IMR-90 (cell line): ENCODE measurements around the gene CABCOCO1. TPM values are rescaled to one million over a fixed set of nuclear protein-coding genes. Genes with fewer than 3 reads are reported as not detected.

Experiments used
- ATAC-seq: fragments of 200-7000 bp; cut with Tn5 transposase; 2 replicates; pipeline ENCODE4 v1.9.1; 2020; ENCODE audit warnings: low read depth, mild to moderate bottlenecking, moderate library complexity
- BruUV-seq: library from RNA; stranded (reverse); fragments of 400-500 nt; replicated peaks from 2 replicates; lab custom pipeline; 2021; lab: Mats Ljungman, UMichigan
- CTCF ChIA-PET: fragments of 300-600 bp; formaldehyde crosslinking; extraction: SDS; loops from one replicate; lab custom pipeline; 2021; ENCODE audit warnings: antibody characterized with exemption; lab: Yijun Ruan, JAX
- POLR2A ChIA-PET: fragments of 300-600 bp; sonication (Branson Sonifier 250); formaldehyde crosslinking; loops from one replicate; lab custom pipeline; 2022; ENCODE audit warnings: antibody characterized with exemption; ENCODE audit not compliant: unreplicated experiment; lab: Charles Lee
- DNase-seq: peaks from one replicate; pipeline ENCODE4 v3.0.0; 2013
- H2AFZ ChIP-seq: replicated peaks from 2 replicates; pipeline ENCODE3; 2013; ENCODE audit warnings: low read length, mild to moderate bottlenecking; ENCODE audit not compliant: poor library complexity
- H2AK5ac ChIP-seq: 2 replicates; pipeline ENCODE4 v1.6.1; 2013; ENCODE audit warnings: low read depth, low read length, inconsistent platforms
- H2AK9ac ChIP-seq: replicated peaks from 2 replicates; pipeline ENCODE3; 2013; ENCODE audit warnings: mild to moderate bottlenecking, low read depth, low read length, moderate library complexity; ENCODE audit not compliant: poor library complexity
- H2BK120ac ChIP-seq: 2 replicates; pipeline ENCODE4 v1.6.1; 2013; ENCODE audit warnings: low read depth, low read length, inconsistent platforms
- H2BK15ac ChIP-seq: 3 replicates; pipeline ENCODE4 v1.6.1; 2013; ENCODE audit warnings: low read depth, low read length, inconsistent platforms
- H2BK20ac ChIP-seq: 2 replicates; pipeline ENCODE4 v1.6.1; 2013; ENCODE audit warnings: low read depth, mild to moderate bottlenecking, inconsistent platforms, low read length, moderate library complexity
- H2BK5ac ChIP-seq: 2 replicates; pipeline ENCODE4 v1.6.1; 2013; ENCODE audit warnings: mild to moderate bottlenecking, low read depth, low read length, inconsistent platforms; ENCODE audit not compliant: poor library complexity, severe bottlenecking
- H3K14ac ChIP-seq: replicated peaks from 2 replicates; pipeline ENCODE4 v1.6.1; 2013; ENCODE audit warnings: low read depth, low read length, inconsistent platforms
- H3K18ac ChIP-seq: 2 replicates; pipeline ENCODE4 v1.6.1; 2013; ENCODE audit warnings: low read depth, low read length, control low read depth
- H3K23ac ChIP-seq: 2 replicates; pipeline ENCODE4 v1.6.1; 2013; ENCODE audit warnings: low read depth, low read length, inconsistent platforms
- H3K27ac ChIP-seq: 2 replicates; pipeline ENCODE4 v1.5.1; 2013; ENCODE audit warnings: mild to moderate bottlenecking, control low read depth, low read length; ENCODE audit not compliant: insufficient read depth
- H3K27me3 ChIP-seq: 2 replicates; pipeline ENCODE4 v1.6.1; 2013; ENCODE audit warnings: low read length; ENCODE audit not compliant: control insufficient read depth, insufficient read depth
- H3K36me3 ChIP-seq: 2 replicates; pipeline ENCODE4 v1.6.1; 2013; ENCODE audit warnings: low read length, mixed read lengths; ENCODE audit not compliant: control insufficient read depth, insufficient read depth
- H3K4ac ChIP-seq: 2 replicates; pipeline ENCODE4 v1.6.1; 2013; ENCODE audit warnings: low read depth, low read length, inconsistent platforms
- H3K4me1 ChIP-seq: 2 replicates; pipeline ENCODE4 v1.6.1; 2013; ENCODE audit warnings: low read length, mixed read lengths; ENCODE audit not compliant: control insufficient read depth, insufficient read depth
- H3K4me2 ChIP-seq: 2 replicates; pipeline ENCODE4 v1.6.1; 2013; ENCODE audit warnings: low read depth, mild to moderate bottlenecking, control low read depth, low read length, moderate library complexity
- H3K4me3 ChIP-seq: 2 replicates; pipeline ENCODE4 v1.5.1; 2013; ENCODE audit warnings: low read depth, mild to moderate bottlenecking, control low read depth, low read length, moderate library complexity; ENCODE audit not compliant: insufficient read depth
- H3K56ac ChIP-seq: 2 replicates; pipeline ENCODE4 v1.6.1; 2013; ENCODE audit warnings: low read length, inconsistent platforms; ENCODE audit not compliant: insufficient read depth; ENCODE audit errors: extremely low read depth
- H3K79me1 ChIP-seq, 2 experiments: 2 replicates each; pipeline ENCODE4 v1.6.1; 2013; ENCODE audit warnings: low read length in 2 of 2, inconsistent platforms in 1 of 2, low read depth in 1 of 2
- H3K9ac ChIP-seq: 2 replicates; pipeline ENCODE4 v1.6.1; 2013; ENCODE audit warnings: low read depth, low read length, control low read depth
- H3K9me1 ChIP-seq: 2 replicates; pipeline ENCODE4 v1.6.1; 2013; ENCODE audit warnings: low read length, inconsistent platforms; ENCODE audit not compliant: insufficient read depth
- H3K9me3 ChIP-seq: 2 replicates; pipeline ENCODE4 v1.6.1; 2013; ENCODE audit warnings: low read length; ENCODE audit not compliant: control insufficient read depth, insufficient read depth
- H4K20me1 ChIP-seq: 2 replicates; pipeline ENCODE4 v1.6.1; 2013; ENCODE audit warnings: low read length, inconsistent platforms; ENCODE audit not compliant: insufficient read depth
- H4K5ac ChIP-seq: 2 replicates; pipeline ENCODE4 v1.6.1; 2013; ENCODE audit warnings: mild to moderate bottlenecking, low read depth, low read length, control low read depth
- H4K8ac ChIP-seq, 2 experiments: 2 replicates each; pipeline ENCODE4 v1.6.1; 2013; ENCODE audit warnings: low read depth in 2 of 2, low read length in 2 of 2, control low read depth in 1 of 2, inconsistent platforms in 1 of 2
- H4K91ac ChIP-seq: 2 replicates; pipeline ENCODE4 v1.6.1; 2013; ENCODE audit warnings: low read depth, low read length, inconsistent platforms; ENCODE audit not compliant: insufficient read depth
- POLR2A ChIP-seq: IDR thresholded peaks from 2 replicates; pipeline ENCODE4 v1.6.1; 2012; ENCODE audit warnings: mild to moderate bottlenecking, low read depth, low read length
- RFX5 ChIP-seq: IDR thresholded peaks from 2 replicates; pipeline ENCODE4 v1.8.0; 2012; ENCODE audit warnings: low read depth, mild to moderate bottlenecking, low read length, moderate library complexity
- USF2 ChIP-seq: fragments of 150-350 bp; IDR thresholded peaks from 2 replicates; pipeline ENCODE4 v1.6.1; 2017; ENCODE audit warnings: mild to moderate bottlenecking, antibody characterized with exemption, low read length, low read depth
- WGBS, 2 experiments: methylation state at CpG; one replicate each; pipeline versions ENCODE4 v1.1.5 to v1.1.7; 2013; ENCODE audit warnings: missing lambda C conversion rate in 2 of 2; ENCODE audit not compliant: insufficient read length in 1 of 2; ENCODE audit errors: extremely low coverage in 2 of 2; 5-methylcytosine and 5-hydroxymethylcytosine counted together
- dilution Hi-C: fragments of 300-500 bp; cut with HindIII; formaldehyde crosslinking; loops from one replicate; pipeline ENCODE4 v1.14.3; 2018; ENCODE audit warnings: low sequenced_read_pairs; ENCODE audit not compliant: unreplicated experiment
- in situ Hi-C: fragments of 300-500 bp; cut with MboI; formaldehyde crosslinking; loops from 3 replicates; pipeline ENCODE4 v1.14.3; 2019; ENCODE audit warnings: low sequenced_read_pairs, inconsistent platforms, mixed read lengths
- intact Hi-C: fragments of 100-400 bp; cut with micrococcal nuclease; formaldehyde crosslinking; loops from 2 replicates; pipeline ENCODE4 v1.10.0; 2022
- polyA plus RNA-seq, 3 experiments: library from polyadenylated mRNA; depleted of rRNA; stranded (reverse); fragments of >200 nt; gene quantifications; 2 replicates each; pipeline ENCODE4 v1.2.3, GENCODE V29; 2012; ENCODE audit warnings: low replicate concordance in 1 of 3
- total RNA-seq: library from RNA; depleted of rRNA; stranded (reverse); fragments of >200 nt; gene quantifications from 2 replicates; pipeline ENCODE4 v1.2.3, GENCODE V29; 2012

The CABCOCO1 gene
- total and polyA plus RNA-seq, 2 of the 4 experiments (the other 2 are of a cell fraction) = 0.18 to 0.31 TPM

- no peak for TF ChIP-seq RFX5
Measured at GRCh38 chr10:61784354-61785133, 121.8 kb downstream of the CABCOCO1 start (continued).

GRCh38 chr10:61785473-61786105 lies 122.9 kb downstream of the CABCOCO1 start:
- Histone ChIP-seq H3K4me2 (no peak overlapping the region), H2AK5ac (peak overlapping the region; percentile 32; the same call in 1 of the 2 replicates), H2AFZ (no peak overlapping the region), H3K18ac (peak overlapping the region; percentile 83; the same call in 1 of the 2 replicates), H3K23ac (peak overlapping the region; percentile 42; the same call in 1 of the 2 replicates), H3K36me3 (no peaks in the 10 kb centered on the region), H4K8ac (peak overlapping the region; percentile 21 to 55; a peak in 3 of 4 replicates), H2AK9ac (no peak overlapping the region), H4K91ac (peak overlapping the region; percentile 74), H2BK20ac (peak overlapping the region; percentile 76), H3K4me3 (no peak overlapping the region), H3K79me1 (no peaks in the 10 kb centered on the region), H2BK5ac (no peak overlapping the region), H2BK120ac (peak overlapping the region; percentile 88), H4K20me1 (no peaks in the 10 kb centered on the region), H3K27me3 (no peaks in the 10 kb centered on the region), H4K5ac (peak overlapping the region; percentile 35; the same call in 1 of the 2 replicates), H3K4ac (peak overlapping the region; percentile 75), H3K27ac (no peak overlapping the region), H2BK15ac (peak overlapping the region; percentile 93; the same call in 2 of the 3 replicates), H3K14ac (peak overlapping the region; percentile 8), H3K9me1 (peaks cover 5% of the 10 kb centered on the region; the same call in 1 of the 2 replicates), H3K56ac (no peak overlapping the region), H3K4me1 (peaks cover 12% of the 10 kb centered on the region), H3K9ac (no peak overlapping the region), H3K9me3 (no peaks in the 10 kb centered on the region)
- CTCF ChIA-PET = no interaction called here
- in situ Hi-C loops (no loop called here), intact Hi-C loops (no loop called here), dilution Hi-C loops (no loop called here)
- POLR2A ChIA-PET = no interaction called here
- WGBS, 2 experiments = no CpG with 5 or more reads among the region's 3 CpGs
- no peak for ATAC-seq
- no peak for DNase-seq
- no TSS peak for BruUV-seq
- no peak for TF ChIP-seq POLR2A
- no peak for TF ChIP-seq USF2
